DOHH2 (cell line): Measurements from ENCODE around the gene L3MBTL2.

Source experiments
- CTCF ChIP-seq: fragments of 200-600 bp; sonication (generic); IDR thresholded peaks from one replicate; pipeline ENCODE4 v1.5.1; 2014; ENCODE audit warnings: antibody characterized with exemption, mild to moderate bottlenecking, low read depth, low read length; ENCODE audit not compliant: poor library complexity, severe bottlenecking
- EZH2phosphoT487 ChIP-seq: fragments of 200-600 bp; sonication (generic); IDR thresholded peaks from 2 replicates; pipeline ENCODE4 v1.6.1; 2017; ENCODE audit warnings: borderline replicate concordance, mild to moderate bottlenecking, antibody characterized with exemption, low read length, moderate library complexity, mixed read lengths

GRCh38 chr22:41229730-41230400 lies 24.8 kb downstream of the L3MBTL2 start:
- no peak for TF ChIP-seq CTCF
- no peak for TF ChIP-seq EZH2phosphoT487
